IPS-20b (cell line): ENCODE data around the gene CADPS2.

Source experiments
- H3K27ac ChIP-seq: one replicate; pipeline ENCODE4 v1.5.1; 2013; ENCODE audit warnings: low read length
- H3K27me3 ChIP-seq: 2 replicates; pipeline ENCODE4 v1.6.1; 2013; ENCODE audit warnings: mild to moderate bottlenecking, low read length, inconsistent platforms; ENCODE audit not compliant: insufficient read depth
- H3K36me3 ChIP-seq: 2 replicates; pipeline ENCODE4 v1.6.1; 2013; ENCODE audit warnings: low read depth, mild to moderate bottlenecking, inconsistent platforms, low read length, moderate library complexity; ENCODE audit not compliant: insufficient read depth
- H3K4me1 ChIP-seq: 2 replicates; pipeline ENCODE4 v1.6.1; 2013; ENCODE audit warnings: mild to moderate bottlenecking, control low read depth, inconsistent platforms, low read length, moderate library complexity; ENCODE audit not compliant: insufficient read depth
- H3K4me3 ChIP-seq: 2 replicates; pipeline ENCODE4 v1.5.1; 2013; ENCODE audit warnings: mild to moderate bottlenecking, low read length, inconsistent platforms
- H3K9ac ChIP-seq: 2 replicates; pipeline ENCODE4 v1.6.1; 2013; ENCODE audit warnings: low read depth, mild to moderate bottlenecking, inconsistent platforms, low read length, moderate library complexity
- H3K9me3 ChIP-seq: 2 replicates; pipeline ENCODE4 v1.6.1; 2013; ENCODE audit warnings: mild to moderate bottlenecking, low read depth, low read length, inconsistent platforms; ENCODE audit not compliant: insufficient read depth

CADPS2 gene

DNA sequence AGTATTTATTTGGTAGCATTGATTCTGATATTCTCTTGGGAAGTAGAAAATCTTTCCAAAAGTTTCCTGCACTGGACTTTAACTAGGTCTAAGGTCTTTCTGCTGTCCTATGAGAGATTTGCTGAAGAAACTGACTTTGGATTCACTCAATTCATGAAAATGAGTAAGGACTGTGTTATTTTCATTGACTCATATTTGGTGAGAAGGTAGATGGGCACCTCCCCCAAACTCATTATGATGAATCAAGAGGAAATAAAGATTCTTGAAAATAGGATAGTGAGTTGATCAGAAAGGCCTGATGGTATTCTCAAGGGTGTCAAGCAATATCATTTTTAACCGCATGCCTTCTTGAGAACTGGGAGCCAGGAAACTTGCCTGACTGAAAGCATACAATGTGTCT lies 297.6 kb downstream of the CADPS2 start:
- H3K9me3 ChIP-seq: no peaks in the 10 kb centered on the region
- H3K4me1 ChIP-seq: peaks cover 12% of the 10 kb centered on the region; the same call in 1 of the 2 replicates
- no peak overlapping the region for H3K9ac ChIP-seq
- no peaks in the 10 kb centered on the region for H3K27me3 ChIP-seq
- no peak overlapping the region for H3K27ac ChIP-seq
- no peaks in the 10 kb centered on the region for H3K36me3 ChIP-seq
- H3K4me3 ChIP-seq: no peak overlapping the region

DNA sequence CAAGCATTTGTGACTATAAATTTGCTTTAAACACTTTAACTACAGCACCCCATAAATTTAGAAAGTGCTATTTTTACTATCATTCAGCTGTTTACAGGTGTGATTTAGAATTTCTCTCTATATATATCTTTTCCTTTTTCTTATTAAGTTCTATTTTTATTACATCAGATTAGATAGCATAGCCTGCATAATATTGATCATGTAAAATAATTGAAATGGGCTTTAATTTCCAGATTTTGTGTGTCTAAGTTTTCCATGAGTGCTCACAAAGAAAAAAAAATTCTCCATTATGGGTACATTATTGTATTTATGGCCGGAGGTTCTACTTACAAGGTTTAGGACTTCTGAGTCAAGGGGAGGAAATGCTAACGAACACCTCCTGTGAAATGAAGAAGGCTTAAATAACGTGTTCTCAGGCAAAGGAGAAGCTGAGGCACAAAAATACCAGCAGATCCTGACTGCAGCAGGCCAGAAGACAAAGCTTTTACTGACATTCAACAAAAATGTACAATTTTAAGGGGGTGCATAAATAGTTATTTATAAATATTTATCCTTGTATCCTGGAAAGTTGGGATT lies 301.5 kb downstream of the CADPS2 start:
- Histone ChIP-seq H3K36me3 (no peaks in the 10 kb centered on the region), H3K9ac (no peak overlapping the region), H3K9me3 (no peaks in the 10 kb centered on the region), H3K4me1 (peaks cover 12% of the 10 kb centered on the region; the same call in 1 of the 2 replicates), H3K27me3 (no peaks in the 10 kb centered on the region), H3K4me3 (no peak overlapping the region), H3K27ac (no peak overlapping the region)

DNA sequence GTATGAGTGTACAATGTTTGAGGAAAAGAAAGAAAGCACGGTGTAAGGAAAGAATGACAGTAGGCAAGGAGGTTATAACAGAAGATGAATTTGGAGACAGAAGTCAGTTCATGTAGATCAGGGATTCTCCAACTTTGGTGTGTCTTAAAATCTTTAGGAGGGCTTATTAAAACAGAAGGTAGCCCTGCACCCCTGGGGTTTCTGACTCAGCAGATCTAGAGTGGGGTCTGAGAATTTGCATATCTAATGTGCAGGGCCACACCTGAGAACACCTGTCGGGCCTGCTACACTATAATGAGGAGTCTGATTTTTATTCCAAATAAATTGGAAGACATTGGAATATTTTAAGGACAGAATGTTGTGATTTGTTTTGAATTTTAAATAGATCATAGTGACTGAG lies 307.9 kb downstream of the CADPS2 start:
- Histone ChIP-seq H3K27ac (no peak overlapping the region), H3K4me1 (peaks cover 9% of the 10 kb centered on the region; the same call in 1 of the 2 replicates), H3K9ac (no peak overlapping the region), H3K36me3 (no peaks in the 10 kb centered on the region), H3K9me3 (no peaks in the 10 kb centered on the region), H3K27me3 (no peaks in the 10 kb centered on the region), H3K4me3 (no peak overlapping the region)

- Histone ChIP-seq H3K27me3 (no peaks in the 10 kb centered on the region), H3K9me3 (no peaks in the 10 kb centered on the region), H3K27ac (no peak overlapping the region), H3K36me3 (no peaks in the 10 kb centered on the region), H3K4me1 (peaks cover 9% of the 10 kb centered on the region; the same call in 1 of the 2 replicates), H3K4me3 (no peak overlapping the region), H3K9ac (no peak overlapping the region)
These were observed 308.7 kb downstream of the CADPS2 start for GRCh38 chr7:122577449-122578003.

- no peaks in the 10 kb centered on the region for H3K27me3 ChIP-seq
- H3K27ac ChIP-seq: no peak overlapping the region
- no peak overlapping the region for H3K4me3 ChIP-seq
- H3K36me3 ChIP-seq: no peaks in the 10 kb centered on the region
- no peaks in the 10 kb centered on the region for H3K9me3 ChIP-seq
- no peak overlapping the region for H3K9ac ChIP-seq
- no peaks in the 10 kb centered on the region for H3K4me1 ChIP-seq
These were observed 313.6 kb downstream of the CADPS2 start for GRCh38 chr7:122572706-122573105.

- H3K36me3 ChIP-seq: no peaks in the 10 kb centered on the region
- H3K4me1 ChIP-seq: no peaks in the 10 kb centered on the region
- H3K27me3 ChIP-seq: no peaks in the 10 kb centered on the region
- no peak overlapping the region for H3K4me3 ChIP-seq
- no peak overlapping the region for H3K9ac ChIP-seq
- no peak overlapping the region for H3K27ac ChIP-seq
- no peaks in the 10 kb centered on the region for H3K9me3 ChIP-seq
These were observed 324.9 kb downstream of the CADPS2 start for GRCh38 chr7:122561326-122561725.

DNA sequence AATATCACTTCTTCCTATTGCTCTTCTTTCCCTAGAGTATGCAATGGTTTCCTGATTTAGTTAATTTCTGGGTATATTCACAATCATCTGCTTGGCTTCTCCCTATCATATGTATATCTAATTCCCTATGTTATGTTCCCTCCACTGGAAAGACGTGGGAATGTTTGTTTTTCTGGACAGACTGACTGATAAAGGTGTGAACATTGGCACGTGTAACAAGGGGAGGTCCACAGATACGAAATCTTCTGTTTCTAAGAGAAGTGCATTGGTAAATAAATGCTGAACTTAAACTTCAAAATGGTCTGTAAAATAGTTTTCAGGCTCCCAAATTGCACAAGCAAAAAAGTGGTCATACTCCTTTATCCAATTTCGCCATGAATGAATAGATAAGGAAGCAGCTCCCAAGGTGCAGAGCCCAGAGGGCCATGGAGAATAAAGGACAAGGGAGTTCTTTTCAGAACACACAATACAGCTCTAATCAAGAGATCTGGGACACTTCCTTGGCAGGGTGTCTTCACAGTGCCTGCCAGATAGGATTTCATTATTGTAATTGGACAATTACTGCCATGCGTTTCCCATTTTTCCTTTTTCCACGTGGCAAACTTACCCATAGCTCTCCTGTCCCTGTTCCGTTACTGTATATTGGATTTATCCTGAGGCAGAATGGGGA lies 329.3 kb downstream of the CADPS2 start:
- no peaks in the 10 kb centered on the region for H3K4me1 ChIP-seq
- no peaks in the 10 kb centered on the region for H3K36me3 ChIP-seq
- H3K9me3 ChIP-seq: no peaks in the 10 kb centered on the region
- no peak overlapping the region for H3K4me3 ChIP-seq
- H3K27ac ChIP-seq: no peak overlapping the region
- H3K9ac ChIP-seq: no peak overlapping the region
- no peaks in the 10 kb centered on the region for H3K27me3 ChIP-seq

GRCh38 chr7:122556219-122556618 lies 330.0 kb downstream of the CADPS2 start:
- no peaks in the 10 kb centered on the region for H3K36me3 ChIP-seq
- H3K4me1 ChIP-seq: no peaks in the 10 kb centered on the region
- no peak overlapping the region for H3K4me3 ChIP-seq
- no peaks in the 10 kb centered on the region for H3K9me3 ChIP-seq
- no peaks in the 10 kb centered on the region for H3K27me3 ChIP-seq
- no peak overlapping the region for H3K27ac ChIP-seq
- no peak overlapping the region for H3K9ac ChIP-seq

- Histone ChIP-seq H3K9ac (no peak overlapping the region), H3K9me3 (no peaks in the 10 kb centered on the region), H3K4me1 (no peaks in the 10 kb centered on the region), H3K36me3 (no peaks in the 10 kb centered on the region), H3K27me3 (no peaks in the 10 kb centered on the region), H3K4me3 (no peak overlapping the region), H3K27ac (no peak overlapping the region)
These were observed 332.5 kb downstream of the CADPS2 start for GRCh38 chr7:122553761-122554160.

- Histone ChIP-seq H3K4me1 (no peaks in the 10 kb centered on the region), H3K27me3 (no peaks in the 10 kb centered on the region), H3K9me3 (no peaks in the 10 kb centered on the region), H3K27ac (no peak overlapping the region), H3K9ac (no peak overlapping the region), H3K4me3 (no peak overlapping the region), H3K36me3 (no peaks in the 10 kb centered on the region)
These were observed 333.5 kb downstream of the CADPS2 start for GRCh38 chr7:122552769-122553168.

DNA sequence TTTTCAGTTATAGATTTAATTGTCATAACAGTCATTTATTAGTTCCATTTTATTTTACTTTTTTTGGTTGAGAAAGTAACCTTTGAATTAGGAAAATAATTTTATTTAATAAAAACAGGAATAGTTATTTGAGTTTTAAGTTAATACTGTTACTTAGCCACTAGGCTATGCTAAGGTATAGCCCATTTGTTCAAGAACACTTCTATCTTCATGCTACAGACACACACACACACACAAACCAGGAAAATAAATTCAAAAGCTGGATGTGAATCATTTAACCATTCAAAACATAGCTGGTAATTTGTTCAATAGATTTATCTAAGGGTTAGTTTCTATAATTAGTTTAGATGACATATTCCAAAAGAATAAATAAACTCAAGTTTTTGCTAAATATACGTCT lies 335.7 kb downstream of the CADPS2 start:
- Histone ChIP-seq H3K27me3 (no peaks in the 10 kb centered on the region), H3K4me1 (no peaks in the 10 kb centered on the region), H3K27ac (no peak overlapping the region), H3K9ac (no peak overlapping the region), H3K9me3 (no peaks in the 10 kb centered on the region), H3K4me3 (no peak overlapping the region), H3K36me3 (no peaks in the 10 kb centered on the region)

DNA sequence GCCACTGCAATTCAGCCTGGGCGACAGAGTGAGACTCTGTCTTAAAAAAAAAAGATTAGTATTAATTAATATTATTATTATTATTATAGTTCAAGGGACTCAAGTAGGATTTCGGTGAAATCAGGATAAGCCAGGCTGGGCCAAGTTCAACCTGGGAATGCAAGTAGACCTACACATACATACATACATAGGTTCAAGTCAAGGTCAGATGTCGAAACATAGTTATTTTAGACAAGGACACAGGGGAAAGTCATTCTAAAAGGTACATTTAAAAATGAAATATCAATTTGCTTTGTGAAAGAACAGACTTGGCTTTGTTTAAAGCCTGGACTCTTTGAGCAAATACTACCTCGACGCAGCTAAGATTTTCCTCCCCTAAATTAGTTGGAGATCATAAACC lies 336.7 kb downstream of the CADPS2 start:
- Histone ChIP-seq H3K36me3 (no peaks in the 10 kb centered on the region), H3K27ac (no peak overlapping the region)

More for the DNA sequence above, 336.7 kb downstream of the CADPS2 start:
- Histone ChIP-seq H3K9ac (no peak overlapping the region), H3K9me3 (no peaks in the 10 kb centered on the region), H3K27me3 (no peaks in the 10 kb centered on the region), H3K4me1 (no peaks in the 10 kb centered on the region), H3K4me3 (no peak overlapping the region)
